Heart right ventricle (tissue), 16 donors: ENCODE measurements around the gene MYO15B. TPM values are rescaled to one million over a fixed set of nuclear protein-coding genes. Genes with fewer than 3 reads are reported as not detected.

Source experiments
- ATAC-seq, 8 donors: fragments of 200-7000 bp; cut with Tn5 transposase; one replicate each; pipeline ENCODE4 v1.9.1; 2020; ENCODE audit warnings: mild to moderate bottlenecking in 8 of 8, moderate library complexity in 8 of 8, moderate number of reproducible peaks in 1 of 8
- DNase-seq, 2 donors: peaks; one replicate each; pipeline ENCODE4 v3.0.0-alpha.2; 2020
- H3K27ac ChIP-seq, 10 donors: fragments of 200-600 bp; sonication (generic) in 2 of 10; one replicate each; pipeline versions ENCODE4 v1.5.0 to v1.8.0; 2020 to 2022; ENCODE audit warnings: mild to moderate bottlenecking in 3 of 10
- H3K27me3 ChIP-seq, 7 donors: fragments of 200-600 bp; one replicate each; pipeline ENCODE4 v1.8.0; 2021 to 2022; ENCODE audit warnings: mild to moderate bottlenecking in 2 of 7
- H3K36me3 ChIP-seq, 9 donors: fragments of 200-600 bp; sonication (generic) in 1 of 9; one replicate each; pipeline versions ENCODE4 v1.5.0 to v1.8.0; 2020 to 2022; ENCODE audit warnings: mild to moderate bottlenecking in 2 of 9
- H3K4me1 ChIP-seq, 9 donors: fragments of 200-600 bp; sonication (generic) in 1 of 9; one replicate each; pipeline versions ENCODE4 v1.5.0 to v1.8.0; 2020 to 2022; ENCODE audit warnings: mild to moderate bottlenecking in 4 of 9
- H3K4me3 ChIP-seq, 10 donors: fragments of 200-600 bp; sonication (generic) in 2 of 10; one replicate each; pipeline versions ENCODE4 v1.5.0 to v1.8.0; 2020 to 2022; ENCODE audit warnings: mild to moderate bottlenecking in 7 of 10, moderate library complexity in 2 of 10
- H3K9me3 ChIP-seq, 11 donors: fragments of 200-600 bp in 10 of 11; sonication (generic) in 2 of 11; one replicate each; pipeline versions ENCODE4 v1.5.0 to v1.8.0; 2013 to 2022; ENCODE audit warnings: mild to moderate bottlenecking in 2 of 11, control low read depth in 1 of 11, moderate library complexity in 1 of 11
- CTCF ChIP-seq, 9 donors: fragments of 200-600 bp; sonication (generic) in 2 of 9; IDR thresholded peaks; one replicate each; pipeline versions ENCODE4 v1.5.0 to v1.8.0; 2021 to 2022; ENCODE audit warnings: antibody characterized with exemption in 9 of 9, mild to moderate bottlenecking in 5 of 9, moderate library complexity in 1 of 9
- WGBS, 2 donors: extraction: QIAGEN DNeasy Blood & Tissue Kit; methylation state at CpG; one replicate each; pipeline ENCODE4 v1.1.7; 2013; ENCODE audit warnings: inconsistent platforms in 1 of 2; 5-methylcytosine and 5-hydroxymethylcytosine counted together
- intact Hi-C, 10 donors: fragments of 100-400 bp; cut with DNase I; formaldehyde crosslinking; loops; one replicate each; pipeline versions ENCODE4 v1.11.1 to v1.14.2; 2022
- polyA plus RNA-seq, 2 donors: library from polyadenylated mRNA; stranded (reverse); fragments of 200-250 nt; gene quantifications; one replicate each; pipeline ENCODE4 v1.2.3, GENCODE V29; 2013
- total RNA-seq, 10 donors: library from RNA; stranded (reverse); fragmentation: NEBNext Ultra II Directional in 3 of 10; extraction: Animal tissue kit (Norgen Biotek cat#: 25700) in 3 of 10; gene quantifications; one replicate each; pipeline versions ENCODE4 v1.2.1 to v1.2.4, GENCODE V29; 2021 to 2023
- donor health status: Arrhythmogenic right ventricular cardiomyopathy.
- donor health status: ischemic (EF 13 %, LVEDD 7.1; RV severe dilation, severe dysfunction).
- donor health status: healthy with polysubstance abuse.
- donor health status: DM: no; HTN: yes; CAD: no.
- donor health status: DM: no; HTN: no; CAD: no.
- donor health status: ischemic (EF 25% LVEDD 6.9; RV normal size, moderate dysfunction).
- donor health status: ischemic (EF 25% LVEDD 5.7; RV mildly dilated, moderate dysfunction).
- donor health status: healthy.
- donor health status: DM: yes; HTN: yes; CAD: no.
- donor health status: Ischemic cardiomyopathy.
- donor health status: ischemic (EF 35%, LVEDD 5.7; RV mildly dilated, moderate dysfunction).
- donor health status: nonischemic (EF 11% LVEDD 7.7; RV severe dilation, severe dysfunction).
- donor health status: DM: yes; HTN: yes; CAD: no.
- donor health status: PGD.
- donor health status: ischemic (EF 29% LVEDD 5.4; RV normal size, mild dysfunction).
- donor health status: nonischemic (EF 23%, LVEDD 6.1; RV moderate dilation, normal function).

MYO15B gene
- total and polyA plus RNA-seq, 12 donors = 27.9 to 205 (median 45.8) TPM

- no peak for DNase-seq
- no peaks in the 10 kb centered on the region for H3K9me3 ChIP-seq
- intact Hi-C loops = no loop called here
- TF ChIP-seq CTCF (IDR thresholded peaks at IDR 0.05) = no peak
- H3K27me3 ChIP-seq = no peaks in the 10 kb centered on the region
- H3K36me3 ChIP-seq = peaks cover 0 to 65% (median 37%) of the 10 kb centered on the region in 9 donors
- peaks cover 12 to 36% (median 24%) of the 10 kb centered on the region in 9 donors for H3K4me1 ChIP-seq
- peak overlapping the region in 8 of 10 donors; percentile 73 to 94 (median 87) for H3K27ac ChIP-seq
- 7 to 10% methylated on average over 4 of the region's 4 CpGs for WGBS, 2 donors
- ATAC-seq = no peak
- H3K4me3 ChIP-seq = peak overlapping the region; percentile 62 to 100 (median 86)
These were observed 80.2 kb downstream of the MYO15B start for GRCh38 chr17:75667825-75668224.

GRCh38 chr17:75668489-75668888 is 80.9 kb downstream of the MYO15B start:
- 73 to 74% methylated on average over 4 of the region's 4 CpGs for WGBS, 2 donors
- Histone ChIP-seq H3K4me1 (peaks cover 12 to 36% (median 24%) of the 10 kb centered on the region in 9 donors), H3K36me3 (peaks cover 0 to 66% (median 44%) of the 10 kb centered on the region in 9 donors), H3K27ac (no peak overlapping the region), H3K27me3 (no peaks in the 10 kb centered on the region), H3K9me3 (no peaks in the 10 kb centered on the region), H3K4me3 (peak overlapping the region in 5 of 10 donors; percentile 62 to 98 (median 82))
- ATAC-seq (no peak), DNase-seq (no peak)
- intact Hi-C loops = no loop called here
- no peak for TF ChIP-seq CTCF (IDR thresholded peaks at IDR 0.05)

GRCh38 chr17:75670868-75671267 is 83.3 kb downstream of the MYO15B start:
- Histone ChIP-seq H3K27ac (no peak overlapping the region), H3K27me3 (no peaks in the 10 kb centered on the region), H3K9me3 (no peaks in the 10 kb centered on the region), H3K4me3 (no peak overlapping the region), H3K4me1 (peaks cover 11 to 43% (median 34%) of the 10 kb centered on the region in 9 donors), H3K36me3 (peaks cover 0 to 72% (median 50%) of the 10 kb centered on the region in 9 donors)
- no peak for ATAC-seq
- TF ChIP-seq CTCF (IDR thresholded peaks at IDR 0.05) = no peak
- intact Hi-C loops = no loop called here
- 76% methylated on average over 5 of the region's 5 CpGs for WGBS, 2 donors
- no peak for DNase-seq

GRCh38 chr17:75672011-75672410 is 84.4 kb downstream of the MYO15B start:
- H3K4me1 ChIP-seq = peaks cover 5 to 36% (median 25%) of the 10 kb centered on the region in 9 donors
- no peaks in the 10 kb centered on the region for H3K9me3 ChIP-seq
- no peak for TF ChIP-seq CTCF (IDR thresholded peaks at IDR 0.05)
- intact Hi-C loops = no loop called here
- no peak overlapping the region for H3K4me3 ChIP-seq
- DNase-seq (no peak), ATAC-seq (no peak)
- H3K27me3 ChIP-seq = no peaks in the 10 kb centered on the region
- H3K36me3 ChIP-seq = peaks cover 0 to 82% (median 50%) of the 10 kb centered on the region in 9 donors
- 95 to 96% methylated on average over 5 of the region's 5 CpGs for WGBS, 2 donors
- H3K27ac ChIP-seq = no peak overlapping the region
